Activated CD8-positive, alpha-beta memory T cell treated with anti-CD3 and anti-CD28 coated beads for 1 hour (primary cell): ENCODE data around the gene MTHFD1L.

ENCODE experiments used
- DNase-seq, 2 donors: peaks; one replicate each; pipeline ENCODE4 v3.0.0-alpha.2; 2020; ENCODE audit warnings: low read depth in 1 of 2; ENCODE audit errors: extremely low read depth in 1 of 2

Gene MTHFD1L

GRCh38 chr6:150897400-150897943 lies 32.0 kb downstream of the MTHFD1L start:
- no peak for DNase-seq

- no peak for DNase-seq
Observed at GRCh38 chr6:150898399-150899170, 33.1 kb downstream of the MTHFD1L start.

- no peak for DNase-seq
Observed at GRCh38 chr6:150899231-150899630, 33.7 kb downstream of the MTHFD1L start.

GRCh38 chr6:150900049-150900448 lies 34.5 kb downstream of the MTHFD1L start:
- DNase-seq, result no peak

DNA sequence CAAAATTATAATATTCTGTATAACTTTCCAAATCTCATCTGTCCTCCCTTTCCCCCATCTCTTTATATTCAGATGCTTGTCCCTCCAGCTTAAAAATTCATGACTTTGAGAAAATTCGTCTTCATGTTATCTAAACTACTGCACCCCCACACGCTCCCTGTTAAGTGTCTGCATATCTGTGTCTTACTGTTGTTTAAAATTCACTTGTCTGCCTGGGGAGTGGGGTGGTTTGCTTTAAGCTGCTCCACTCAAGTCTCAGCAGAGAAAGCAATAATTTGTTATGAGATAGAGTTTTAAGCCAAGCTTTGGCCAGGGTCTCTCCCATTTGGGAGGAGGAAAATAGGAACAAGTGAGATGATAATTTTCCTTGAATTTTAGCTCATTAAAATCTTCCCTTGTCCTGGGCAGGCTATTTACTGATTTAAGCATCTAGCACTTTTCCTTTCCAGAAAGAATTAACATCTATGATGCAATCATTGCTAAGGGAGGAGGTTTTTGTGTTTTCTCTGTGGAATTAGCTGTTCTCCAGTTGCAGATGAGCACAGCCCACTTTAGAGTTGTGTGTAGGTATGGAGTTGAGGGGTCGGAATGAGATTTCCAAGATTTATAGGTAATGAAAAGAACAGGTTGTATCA lies 36.8 kb downstream of the MTHFD1L start:
- no peak for DNase-seq

DNA sequence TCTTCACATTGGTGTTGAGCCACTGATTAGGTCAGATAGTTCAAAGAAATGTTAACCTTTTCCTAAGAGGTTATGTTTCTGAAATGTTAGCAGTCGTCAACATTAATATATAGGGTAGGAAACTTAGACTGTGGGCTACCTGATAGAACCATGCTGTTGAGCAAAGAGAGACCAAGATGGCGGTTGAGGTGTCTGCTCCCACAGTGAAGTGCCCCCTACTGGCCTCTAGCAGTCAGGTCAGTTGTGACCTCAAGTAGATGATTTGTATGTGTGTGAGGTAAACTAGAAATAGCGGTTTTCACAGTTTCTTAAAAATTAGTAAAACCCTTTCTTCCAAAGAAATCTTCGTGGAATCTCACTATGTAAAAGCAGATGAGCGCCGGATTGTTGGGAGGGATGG lies 40.3 kb downstream of the MTHFD1L start:
- no peak for DNase-seq

GRCh38 chr6:150906641-150907326 lies 41.3 kb downstream of the MTHFD1L start:
- no peak for DNase-seq

DNA sequence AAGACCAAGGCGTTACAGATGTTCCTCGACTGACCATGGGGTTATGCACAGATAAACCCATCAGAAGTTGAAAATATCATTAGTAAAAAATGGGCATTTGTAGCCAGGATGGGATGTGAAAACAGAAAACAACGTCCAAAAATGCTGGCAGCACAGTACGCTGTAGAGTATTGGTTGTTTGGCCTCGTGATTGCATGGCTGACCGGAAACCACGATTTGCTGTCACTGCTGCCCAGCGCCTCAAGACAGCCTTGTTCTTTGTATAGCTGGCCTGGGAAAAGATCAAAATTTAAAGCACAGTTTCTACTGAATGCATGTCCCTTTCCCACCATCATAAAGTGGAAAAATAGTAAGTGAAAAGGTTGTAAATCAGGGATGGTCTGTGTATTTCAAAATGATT lies 41.9 kb downstream of the MTHFD1L start:
- no peak for DNase-seq

GRCh38 chr6:150908901-150909300 lies 43.4 kb downstream of the MTHFD1L start:
- no peak for DNase-seq

- no peak for DNase-seq
Observed at GRCh38 chr6:150910561-150910960, 45.1 kb downstream of the MTHFD1L start.

DNA sequence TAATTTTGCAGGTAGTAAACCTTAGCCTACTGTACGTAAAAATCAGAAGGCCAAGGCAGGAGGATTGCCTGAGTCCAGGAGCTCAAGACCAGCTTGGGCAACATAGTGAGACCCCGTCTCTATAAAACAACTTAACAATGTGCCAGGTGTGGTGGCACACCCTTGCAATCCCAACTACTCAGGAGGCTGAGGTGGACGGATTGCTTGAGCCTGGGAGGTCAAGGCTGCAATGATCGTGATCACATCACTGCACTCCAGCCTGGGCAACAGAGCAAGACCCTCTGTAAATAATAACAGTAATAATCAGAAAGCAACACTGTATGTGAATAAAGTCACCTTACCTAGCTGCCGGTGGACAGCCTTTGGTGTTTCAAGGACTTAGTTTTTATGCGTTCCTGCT lies 48.9 kb downstream of the MTHFD1L start:
- no peak for DNase-seq

GRCh38 chr6:150915131-150915879 lies 49.8 kb downstream of the MTHFD1L start:
- DNase-seq, result no peak

GRCh38 chr6:150915880-150916265 lies 50.4 kb downstream of the MTHFD1L start:
- no peak for DNase-seq

DNA sequence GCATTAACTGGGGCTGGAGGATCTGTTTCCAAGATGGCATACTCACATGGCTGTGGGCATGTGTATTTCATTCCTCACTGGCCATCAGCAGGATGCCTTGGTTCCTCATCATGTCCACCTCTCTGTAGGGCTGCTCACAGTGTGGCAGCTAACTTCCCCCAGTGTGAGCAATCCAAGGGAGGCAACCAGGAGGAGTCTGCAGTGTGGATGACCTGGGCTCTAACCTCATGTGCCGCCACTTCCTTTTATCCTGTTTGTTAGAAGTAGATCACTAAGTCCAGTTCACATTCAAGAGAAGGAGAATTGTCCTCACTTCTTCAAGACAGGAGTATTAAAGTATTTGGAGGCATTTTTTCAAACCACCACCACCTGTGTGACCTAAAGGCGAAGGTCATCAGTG lies 54.4 kb downstream of the MTHFD1L start:
- no peak for DNase-seq

GRCh38 chr6:150922137-150922536 lies 56.6 kb downstream of the MTHFD1L start:
- no peak for DNase-seq

DNA sequence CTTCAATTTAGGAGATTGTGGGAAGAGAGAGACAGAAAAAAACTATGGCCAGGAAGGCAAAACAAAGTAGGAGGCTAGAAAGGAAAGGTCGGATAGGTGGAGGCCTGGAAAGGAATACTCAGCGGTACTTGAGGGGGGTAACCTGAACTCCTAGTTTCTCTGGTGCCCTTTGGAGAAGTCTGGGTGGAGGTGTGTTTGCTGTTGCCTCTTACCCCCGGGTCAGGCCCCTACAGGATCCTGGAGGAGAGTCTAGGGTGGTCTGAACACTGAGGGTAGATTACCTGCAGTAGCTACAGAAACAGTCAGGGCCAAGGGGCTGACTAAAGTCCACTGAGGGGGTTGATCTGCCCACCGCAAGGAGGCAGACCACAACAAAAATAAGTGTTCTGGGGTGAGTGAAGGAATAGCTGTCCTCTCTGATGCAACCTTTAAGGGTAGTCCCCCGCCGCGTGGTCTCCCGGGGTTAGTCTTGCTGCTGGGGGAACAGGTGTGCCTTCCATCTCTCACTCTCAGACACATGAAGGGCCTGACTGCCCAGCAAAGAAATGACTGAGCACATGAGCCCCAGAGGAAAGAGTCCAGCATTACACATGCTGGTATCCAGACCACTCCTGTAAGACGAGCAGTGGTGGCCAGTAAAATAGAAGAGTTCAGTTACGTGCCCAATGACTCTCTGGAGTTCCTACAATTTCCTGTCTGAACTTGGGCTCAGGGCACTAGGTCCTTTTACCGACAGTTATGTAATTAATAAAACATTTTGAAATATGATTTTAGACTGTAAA lies 59.5 kb downstream of the MTHFD1L start:
- no peak for DNase-seq

DNA sequence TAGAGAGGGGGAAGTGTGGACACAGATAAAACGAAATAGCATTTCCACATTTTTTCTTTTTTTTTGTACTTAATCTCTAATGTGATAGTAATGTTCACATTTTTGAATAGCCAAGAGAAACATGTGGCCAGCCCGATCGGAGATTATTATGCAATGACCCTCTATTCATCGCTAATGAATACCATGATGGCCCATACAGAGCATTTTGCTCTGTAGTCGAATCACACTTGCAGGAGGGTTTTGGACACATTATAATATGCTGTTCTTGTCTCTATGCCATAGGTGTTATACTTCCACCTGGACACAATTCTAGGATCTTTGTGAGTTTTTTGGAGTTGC lies 60.1 kb downstream of the MTHFD1L start:
- DNase-seq, result no peak

DNA sequence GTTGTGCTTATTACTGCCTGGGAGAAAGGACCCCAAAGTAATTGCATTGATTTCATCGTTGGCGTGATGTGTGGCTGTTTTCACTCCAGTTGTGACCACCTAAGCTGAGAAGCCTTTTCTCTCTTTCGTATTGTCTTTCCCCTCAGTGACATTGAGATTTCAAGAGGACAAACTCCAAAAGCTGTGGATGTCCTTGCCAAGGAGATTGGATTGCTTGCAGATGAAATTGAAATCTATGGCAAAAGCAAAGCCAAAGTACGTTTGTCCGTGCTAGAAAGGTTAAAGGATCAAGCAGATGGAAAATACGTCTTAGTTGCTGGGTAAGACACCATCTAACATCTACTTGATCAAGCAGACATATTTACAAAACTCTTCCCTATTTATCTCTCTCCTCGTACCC lies 60.5 kb downstream of the MTHFD1L start:
- no peak for DNase-seq

DNA sequence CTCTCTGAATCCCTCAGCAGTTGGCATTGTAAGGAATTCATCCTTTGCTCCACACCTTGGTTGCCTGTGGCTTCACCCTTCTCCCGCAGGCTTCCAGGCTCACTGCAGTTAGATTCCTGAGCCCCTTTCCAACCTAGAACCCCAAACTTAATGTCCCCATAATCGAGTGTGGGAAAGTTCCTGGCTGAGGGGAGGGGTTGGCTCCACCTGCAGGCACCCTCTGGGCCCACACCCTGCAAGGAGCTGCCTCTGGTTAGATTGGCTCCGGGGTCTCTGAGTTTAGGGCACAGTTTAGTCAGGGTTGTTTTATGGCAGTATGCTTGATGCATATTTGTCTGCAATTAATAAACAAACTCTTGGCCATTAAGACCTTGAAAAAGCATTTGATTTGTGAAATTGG lies 63.4 kb downstream of the MTHFD1L start:
- no peak for DNase-seq

DNA sequence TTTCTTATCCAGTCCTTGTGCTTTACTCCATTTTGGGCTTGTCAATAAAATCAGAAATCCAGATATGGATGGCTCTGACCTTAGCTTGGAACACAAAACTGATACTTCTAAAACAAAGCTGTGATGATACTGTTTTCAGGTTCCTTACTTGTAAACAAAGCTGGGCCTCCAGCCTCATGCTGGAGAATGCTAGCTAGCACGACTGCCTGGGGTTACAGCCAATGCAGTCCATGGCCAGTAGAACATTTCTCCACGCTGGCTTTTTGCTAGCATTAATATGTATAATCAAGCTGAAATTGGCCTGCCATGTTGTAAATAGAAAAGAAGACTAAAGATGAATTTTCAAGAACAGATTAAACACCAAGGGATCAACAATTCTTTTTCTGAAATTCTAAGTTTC lies 63.9 kb downstream of the MTHFD1L start:
- DNase-seq, result no peak
